ENCODE measurements around the gene REV3L. TPM values are rescaled to one million over a fixed set of nuclear protein-coding genes. Genes with fewer than 3 reads are reported as not detected.

Gene REV3L
- total RNA-seq, 3 donors from 2014 or later (not counting 1 experiment from before 2014, with no cell fraction given) = 18.1 to 25.5 (median 22.7) TPM

DNA sequence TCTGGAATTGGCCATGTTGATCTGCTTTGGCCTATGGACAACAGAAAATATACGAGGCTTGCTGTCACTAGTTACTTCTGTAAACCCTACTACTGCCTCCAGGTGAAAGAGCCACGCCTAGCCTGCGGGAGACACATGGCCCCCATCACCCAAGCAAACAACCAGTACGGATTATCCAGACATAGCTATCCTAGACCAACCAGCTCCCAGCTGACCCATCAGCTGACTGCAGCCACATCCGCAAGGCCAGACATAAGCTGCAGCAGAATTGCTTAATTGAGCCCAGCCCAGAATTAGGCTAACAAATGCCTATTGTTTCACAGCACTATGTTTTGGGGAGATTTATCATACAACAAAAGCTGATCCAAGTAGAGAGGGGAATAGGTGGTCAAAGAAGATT lies 13.5 kb downstream of the REV3L start:
- H3K36me3 Mint-ChIP-seq = no peaks in the 10 kb centered on the region
- H3K4me3 Mint-ChIP-seq = no peak overlapping the region
- ATAC-seq (no peak), DNase-seq (no peak)
- H3K27me3 Mint-ChIP-seq (ENCODE audit: low read depth in 2 of 2) = no peaks in the 10 kb centered on the region
- intact Hi-C loops (cut with micrococcal nuclease) = no loop called here
- H3K36me3 ChIP-seq (ENCODE audit: control insufficient read depth, insufficient read depth, low read length) = no peaks in the 10 kb centered on the region
- H3K4me1 Mint-ChIP-seq = peaks cover 5 to 10% of the 10 kb centered on the region in 2 donors
- H3K4me3 ChIP-seq (ENCODE audit: low read length) = no peak overlapping the region
- WGBS (ENCODE audit: insufficient coverage) = 100% methylated on average over 5 of the region's 5 CpGs
- no peaks in the 10 kb centered on the region for H3K9me3 ChIP-seq (ENCODE audit: control insufficient read depth, insufficient read depth, low read length)
- no peaks in the 10 kb centered on the region for H3K9me3 Mint-ChIP-seq
- H3K4me1 ChIP-seq (ENCODE audit: control insufficient read depth, insufficient read depth, low read length) = no peaks in the 10 kb centered on the region
- TF ChIP-seq, protein P1, sequence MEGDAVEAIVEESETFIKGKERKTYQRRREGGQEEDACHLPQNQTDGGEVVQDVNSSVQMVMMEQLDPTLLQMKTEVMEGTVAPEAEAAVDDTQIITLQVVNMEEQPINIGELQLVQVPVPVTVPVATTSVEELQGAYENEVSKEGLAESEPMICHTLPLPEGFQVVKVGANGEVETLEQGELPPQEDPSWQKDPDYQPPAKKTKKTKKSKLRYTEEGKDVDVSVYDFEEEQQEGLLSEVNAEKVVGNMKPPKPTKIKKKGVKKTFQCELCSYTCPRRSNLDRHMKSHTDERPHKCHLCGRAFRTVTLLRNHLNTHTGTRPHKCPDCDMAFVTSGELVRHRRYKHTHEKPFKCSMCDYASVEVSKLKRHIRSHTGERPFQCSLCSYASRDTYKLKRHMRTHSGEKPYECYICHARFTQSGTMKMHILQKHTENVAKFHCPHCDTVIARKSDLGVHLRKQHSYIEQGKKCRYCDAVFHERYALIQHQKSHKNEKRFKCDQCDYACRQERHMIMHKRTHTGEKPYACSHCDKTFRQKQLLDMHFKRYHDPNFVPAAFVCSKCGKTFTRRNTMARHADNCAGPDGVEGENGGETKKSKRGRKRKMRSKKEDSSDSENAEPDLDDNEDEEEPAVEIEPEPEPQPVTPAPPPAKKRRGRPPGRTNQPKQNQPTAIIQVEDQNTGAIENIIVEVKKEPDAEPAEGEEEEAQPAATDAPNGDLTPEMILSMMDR (IDR thresholded peaks at IDR 0.05) = no peak
- H3K27ac Mint-ChIP-seq = no peak overlapping the region
- H3K27me3 ChIP-seq (ENCODE audit: control insufficient read depth, insufficient read depth, low read length) = no peaks in the 10 kb centered on the region
- H3K27ac ChIP-seq (ENCODE audit: low read length) = no peak overlapping the region

DNA sequence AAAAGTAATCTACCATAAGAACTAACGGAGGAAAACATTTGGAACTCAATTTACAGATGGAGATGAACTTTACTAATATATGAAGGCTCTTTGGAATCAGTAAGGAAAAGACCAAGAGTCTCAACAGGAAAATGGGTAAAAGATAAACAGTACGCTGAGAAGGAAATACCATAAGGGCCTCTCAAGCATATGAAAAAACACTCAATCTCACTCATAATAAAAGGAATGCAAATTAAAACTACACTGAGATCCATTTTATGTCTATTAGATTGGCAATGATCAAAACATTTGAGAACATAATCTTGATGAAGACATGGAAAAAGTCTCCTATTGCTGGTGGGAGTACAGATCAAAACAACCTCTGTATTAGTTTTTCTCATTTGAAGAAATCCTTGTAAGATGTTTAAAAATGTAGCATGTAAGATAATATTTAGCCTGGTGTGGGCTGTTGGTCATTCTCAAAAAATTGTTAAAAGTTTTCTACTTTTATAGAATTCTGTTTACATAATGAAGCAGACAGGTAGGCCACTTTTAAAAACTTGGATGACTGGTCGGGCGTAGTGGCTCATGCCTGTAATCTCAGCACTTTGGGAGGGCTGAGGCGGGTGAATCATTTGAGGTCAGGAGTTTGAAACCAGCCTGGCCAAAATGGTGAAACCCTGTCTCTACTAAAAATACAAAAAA lies 14.5 kb downstream of the REV3L start:
- no peaks in the 10 kb centered on the region for H3K4me1 ChIP-seq (ENCODE audit: control insufficient read depth, insufficient read depth, low read length)
- no peak for ATAC-seq
- H3K27me3 ChIP-seq (ENCODE audit: control insufficient read depth, insufficient read depth, low read length) = no peaks in the 10 kb centered on the region
- H3K9me3 ChIP-seq (ENCODE audit: control insufficient read depth, insufficient read depth, low read length) = no peaks in the 10 kb centered on the region
- peaks cover 5 to 10% of the 10 kb centered on the region in 2 donors for H3K4me1 Mint-ChIP-seq
- no peaks in the 10 kb centered on the region for H3K9me3 Mint-ChIP-seq
- no peaks in the 10 kb centered on the region for H3K36me3 Mint-ChIP-seq
- H3K4me3 Mint-ChIP-seq = no peak overlapping the region
- H3K27ac ChIP-seq (ENCODE audit: low read length) = no peak overlapping the region
- H3K27ac Mint-ChIP-seq = no peak overlapping the region
- intact Hi-C loops (cut with micrococcal nuclease) = no loop called here
- TF ChIP-seq, protein P1 (IDR thresholded peaks at IDR 0.05) = no peak
- 97% methylated on average over 2 of the region's 5 CpGs for WGBS (ENCODE audit: insufficient coverage)
- H3K4me3 ChIP-seq (ENCODE audit: low read length) = no peak overlapping the region
- no peak for DNase-seq
- no peaks in the 10 kb centered on the region for H3K36me3 ChIP-seq (ENCODE audit: control insufficient read depth, insufficient read depth, low read length)
- H3K27me3 Mint-ChIP-seq (ENCODE audit: low read depth in 2 of 2) = no peaks in the 10 kb centered on the region

DNA sequence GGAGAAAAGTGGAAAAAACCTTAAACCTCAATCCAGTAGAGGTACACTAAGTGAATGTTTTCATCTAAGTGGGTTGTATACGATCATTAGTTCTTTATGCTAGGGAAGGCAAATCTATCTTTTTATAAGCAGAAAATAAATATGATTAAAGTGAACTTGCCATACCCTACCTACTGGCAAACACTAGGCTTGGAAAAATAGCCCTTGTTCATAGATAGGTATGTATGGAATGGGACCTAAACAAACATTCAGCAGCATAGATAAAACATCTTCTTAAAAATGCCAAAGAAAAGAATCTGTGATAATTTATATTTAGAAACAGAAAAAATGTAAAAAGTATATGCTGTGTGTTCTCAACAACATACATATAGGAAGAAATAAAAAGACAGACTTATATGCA lies 18.8 kb downstream of the REV3L start:
- H3K9me3 ChIP-seq (ENCODE audit: control insufficient read depth, insufficient read depth, low read length) = no peaks in the 10 kb centered on the region
- H3K36me3 ChIP-seq (ENCODE audit: control insufficient read depth, insufficient read depth, low read length) = no peaks in the 10 kb centered on the region
- H3K4me1 ChIP-seq (ENCODE audit: control insufficient read depth, insufficient read depth, low read length) = no peaks in the 10 kb centered on the region
- H3K27me3 ChIP-seq (ENCODE audit: control insufficient read depth, insufficient read depth, low read length) = no peaks in the 10 kb centered on the region
- no peak overlapping the region for H3K27ac Mint-ChIP-seq
- DNase-seq (no peak), ATAC-seq (no peak)
- no CpG with 5 or more reads among the region's 1 CpG for WGBS (ENCODE audit: insufficient coverage)
- H3K36me3 Mint-ChIP-seq = no peaks in the 10 kb centered on the region
- intact Hi-C loops (cut with micrococcal nuclease) = no loop called here
- H3K27me3 Mint-ChIP-seq (ENCODE audit: low read depth in 2 of 2) = no peaks in the 10 kb centered on the region
- H3K27ac ChIP-seq (ENCODE audit: low read length) = no peak overlapping the region
- TF ChIP-seq, protein P1 (IDR thresholded peaks at IDR 0.05) = no peak
- no peaks in the 10 kb centered on the region for H3K9me3 Mint-ChIP-seq
- no peak overlapping the region for H3K4me3 ChIP-seq (ENCODE audit: low read length)
- no peak overlapping the region for H3K4me3 Mint-ChIP-seq
- H3K4me1 Mint-ChIP-seq = peaks cover 11 to 12% of the 10 kb centered on the region in 2 donors

All from natural killer cell (primary cell).